NB4 (cell line): ENCODE data around the gene SMAD3.

ENCODE experiments used
- MYC ChIP-seq: IDR thresholded peaks from 2 replicates; pipeline ENCODE4 v1.6.1; 2011; ENCODE audit warnings: low read depth, low read length
- POLR2A ChIP-seq: IDR thresholded peaks from 2 replicates; pipeline ENCODE4 v1.6.1; 2011; ENCODE audit warnings: mild to moderate bottlenecking; ENCODE audit not compliant: insufficient read length; ENCODE audit errors: extremely low read depth
- TF ChIP-seq, protein P1 (sequence below): IDR thresholded peaks from one replicate; pipeline ENCODE4 v1.5.1; 2012; ENCODE audit warnings: low read depth, low read length

DNA sequence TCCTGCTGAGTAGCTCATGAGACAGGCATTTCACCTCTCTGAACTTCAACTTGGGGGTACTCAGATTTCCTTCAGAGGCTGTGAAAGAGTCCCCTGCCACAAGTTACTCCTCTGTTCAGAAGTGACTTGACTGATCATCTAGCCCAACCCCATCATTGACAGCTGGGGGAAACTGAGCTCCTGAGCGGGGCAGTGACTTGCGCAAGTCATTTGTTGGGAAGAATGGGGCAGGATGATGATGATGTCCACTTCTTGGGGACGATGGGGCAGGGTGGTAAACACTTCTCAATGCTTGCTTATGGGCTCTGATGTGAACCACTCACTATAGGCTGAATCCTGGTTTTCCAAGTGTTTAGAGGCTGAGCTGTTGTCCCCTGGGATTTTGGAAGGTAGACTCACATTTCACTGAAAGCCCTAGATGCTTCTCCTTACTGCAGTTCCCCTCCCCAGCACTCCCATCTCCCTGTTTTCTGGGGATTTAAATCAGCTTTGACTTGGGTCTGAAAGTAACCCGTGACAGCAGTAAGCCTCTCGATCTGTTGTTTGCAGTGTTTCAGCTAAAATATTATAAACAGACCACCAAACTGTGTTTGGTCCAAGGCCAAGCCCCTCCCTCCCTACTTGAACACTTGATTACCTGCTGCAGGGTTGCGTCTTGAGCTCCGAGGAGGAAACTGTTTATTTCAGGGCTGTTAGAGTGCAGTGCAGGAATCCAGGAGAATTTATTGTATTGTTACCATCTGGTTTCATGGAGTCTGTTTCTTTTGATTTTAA lies 25.1 kb downstream of the SMAD3 start:
- TF ChIP-seq, protein P1, sequence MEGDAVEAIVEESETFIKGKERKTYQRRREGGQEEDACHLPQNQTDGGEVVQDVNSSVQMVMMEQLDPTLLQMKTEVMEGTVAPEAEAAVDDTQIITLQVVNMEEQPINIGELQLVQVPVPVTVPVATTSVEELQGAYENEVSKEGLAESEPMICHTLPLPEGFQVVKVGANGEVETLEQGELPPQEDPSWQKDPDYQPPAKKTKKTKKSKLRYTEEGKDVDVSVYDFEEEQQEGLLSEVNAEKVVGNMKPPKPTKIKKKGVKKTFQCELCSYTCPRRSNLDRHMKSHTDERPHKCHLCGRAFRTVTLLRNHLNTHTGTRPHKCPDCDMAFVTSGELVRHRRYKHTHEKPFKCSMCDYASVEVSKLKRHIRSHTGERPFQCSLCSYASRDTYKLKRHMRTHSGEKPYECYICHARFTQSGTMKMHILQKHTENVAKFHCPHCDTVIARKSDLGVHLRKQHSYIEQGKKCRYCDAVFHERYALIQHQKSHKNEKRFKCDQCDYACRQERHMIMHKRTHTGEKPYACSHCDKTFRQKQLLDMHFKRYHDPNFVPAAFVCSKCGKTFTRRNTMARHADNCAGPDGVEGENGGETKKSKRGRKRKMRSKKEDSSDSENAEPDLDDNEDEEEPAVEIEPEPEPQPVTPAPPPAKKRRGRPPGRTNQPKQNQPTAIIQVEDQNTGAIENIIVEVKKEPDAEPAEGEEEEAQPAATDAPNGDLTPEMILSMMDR: no peak
- no peak for TF ChIP-seq POLR2A
- no peak for TF ChIP-seq MYC
